ENCODE data around the gene GTF2A2. TPM values are rescaled to one million over a fixed set of nuclear protein-coding genes. Genes with fewer than 3 reads are reported as not detected.

Gene GTF2A2
- total RNA-seq, 1 experiment from 2014 or later: 93.7 TPM

- TF ChIP-seq CTCF (IDR thresholded peaks at IDR 0.05; ENCODE audit: unreplicated experiment): peak; percentile 80
- peaks cover 37% of the 10 kb centered on the region for H3K36me3 Mint-ChIP-seq (ENCODE audit: insufficient read depth, unreplicated experiment)
- no peak overlapping the region for H3K27ac Mint-ChIP-seq (ENCODE audit: unreplicated experiment)
- DNase-seq: peak; percentile 66
- intact Hi-C loops (cut with micrococcal nuclease; ENCODE audit: unreplicated experiment): loop anchor here (1.0 to 10.0 kb wide), 5 partner anchors 34 to 636 kb away; no protein-coding TSS in a partner anchor
- BruUV-seq (replicated peaks): no TSS peak
- H3K9me3 Mint-ChIP-seq (ENCODE audit: low read depth, unreplicated experiment): no peaks in the 10 kb centered on the region
- peaks cover 40% of the 10 kb centered on the region for H3K4me1 Mint-ChIP-seq (ENCODE audit: low read depth, unreplicated experiment)
- H3K27me3 Mint-ChIP-seq (ENCODE audit: unreplicated experiment): no peaks in the 10 kb centered on the region
- CTCF ChIA-PET: interaction anchor here (0.8 to 1.7 kb wide), 13 partner anchors 12 to 684 kb away, joined by 3 to 7 read pairs (median 3); no protein-coding TSS in a partner anchor
- no peak overlapping the region for H3K4me3 Mint-ChIP-seq (ENCODE audit: low read depth, unreplicated experiment)
Measured at GRCh38 chr15:59691194-59691805, 34.0 kb upstream of the GTF2A2 start.

GRCh38 chr15:59689626-59690236 lies 32.4 kb upstream of the GTF2A2 start:
- H3K4me1 Mint-ChIP-seq (ENCODE audit: low read depth, unreplicated experiment): peaks cover 40% of the 10 kb centered on the region
- H3K36me3 Mint-ChIP-seq (ENCODE audit: insufficient read depth, unreplicated experiment): peaks cover 48% of the 10 kb centered on the region
- TF ChIP-seq CTCF (IDR thresholded peaks at IDR 0.05; ENCODE audit: unreplicated experiment): no peak
- H3K27ac Mint-ChIP-seq (ENCODE audit: unreplicated experiment): peak overlapping the region; percentile 29
- DNase-seq: peak; percentile 85
- H3K27me3 Mint-ChIP-seq (ENCODE audit: unreplicated experiment): no peaks in the 10 kb centered on the region
- peak overlapping the region; percentile 77 for H3K4me3 Mint-ChIP-seq (ENCODE audit: low read depth, unreplicated experiment)
- CTCF ChIA-PET: interaction anchor here (0.5 to 1.0 kb wide), 6 partner anchors 42 to 939 kb away, joined by 3 to 5 read pairs (median 4); no protein-coding TSS in a partner anchor
- BruUV-seq (replicated peaks): TSS peak; percentile 74
- H3K9me3 Mint-ChIP-seq (ENCODE audit: low read depth, unreplicated experiment): no peaks in the 10 kb centered on the region
- intact Hi-C loops (cut with micrococcal nuclease; ENCODE audit: unreplicated experiment): loop anchor here (2.0 to 10.0 kb wide), 4 partner anchors 51 to 637 kb away; no protein-coding TSS in a partner anchor

- Mint-ChIP-seq H3K27ac (ENCODE audit: unreplicated experiment) (peak within 1 kb of the TSS; percentile 29), H3K27me3 (ENCODE audit: unreplicated experiment) (no peaks in the 10 kb centered on the region), H3K9me3 (ENCODE audit: low read depth, unreplicated experiment) (no peaks in the 10 kb centered on the region), H3K36me3 (ENCODE audit: insufficient read depth, unreplicated experiment) (peaks cover 48% of the 10 kb centered on the region), H3K4me1 (ENCODE audit: low read depth, unreplicated experiment) (peaks cover 35% of the 10 kb centered on the region), H3K4me3 (ENCODE audit: low read depth, unreplicated experiment) (peak within 1 kb of the TSS; percentile 77)
- CTCF ChIA-PET: interaction anchor here (0.5 to 0.9 kb wide), 4 partner anchors 11 to 755 kb away, joined by 3 to 5 read pairs (median 4); no protein-coding TSS in a partner anchor
- BruUV-seq (replicated peaks): no TSS peak
- intact Hi-C loops (cut with micrococcal nuclease; ENCODE audit: unreplicated experiment): no loop called here
- peak; percentile 100 for DNase-seq
- no peak for TF ChIP-seq CTCF (IDR thresholded peaks at IDR 0.05; ENCODE audit: unreplicated experiment)
Measured at GRCh38 chr15:59688782-59689625, 31.7 kb upstream of the GTF2A2 start, which contains the start of gene BNIP2. Gene BNIP2, minus strand, starts transcription at chr15:59689320. Its CDS starts 6,863 bp downstream, at chr15:59682457.

GRCh38 chr15:59688423-59688781 lies 31.1 kb upstream of the GTF2A2 start:
- H3K27me3 Mint-ChIP-seq (ENCODE audit: unreplicated experiment): no peaks in the 10 kb centered on the region
- TF ChIP-seq CTCF (IDR thresholded peaks at IDR 0.05; ENCODE audit: unreplicated experiment): no peak
- peaks cover 50% of the 10 kb centered on the region for H3K36me3 Mint-ChIP-seq (ENCODE audit: insufficient read depth, unreplicated experiment)
- peaks cover 35% of the 10 kb centered on the region for H3K4me1 Mint-ChIP-seq (ENCODE audit: low read depth, unreplicated experiment)
- peak overlapping the region; percentile 77 for H3K4me3 Mint-ChIP-seq (ENCODE audit: low read depth, unreplicated experiment)
- BruUV-seq (replicated peaks): TSS peak; percentile 41
- peak; percentile 9 for DNase-seq
- peak overlapping the region; percentile 29 for H3K27ac Mint-ChIP-seq (ENCODE audit: unreplicated experiment)
- intact Hi-C loops (cut with micrococcal nuclease; ENCODE audit: unreplicated experiment): no loop called here
- H3K9me3 Mint-ChIP-seq (ENCODE audit: low read depth, unreplicated experiment): no peaks in the 10 kb centered on the region
- CTCF ChIA-PET: interaction anchor here (0.5 to 0.9 kb wide), 2 partner anchors 10 to 156 kb away, joined by 3 read pairs; no protein-coding TSS in a partner anchor

Data from Calu3 (cell line).